Liver (tissue), 9 donors: ENCODE data around the gene CD7. TPM values are rescaled to one million over a fixed set of nuclear protein-coding genes. Genes with fewer than 3 reads are reported as not detected.
A peak's percentile ranks its signal among the peaks of the same experiment; 100 is the strongest.

Experiments used
- DNase-seq: peaks from one replicate; pipeline ENCODE4 v3.0.0-alpha.2; 2017; ENCODE audit warnings: low spot score
- H3K27ac ChIP-seq, 2 donors: one replicate each; pipeline ENCODE4 v1.7.0; 2013; ENCODE audit warnings: inconsistent platforms in 2 of 2, low read length in 2 of 2, control low read depth in 1 of 2, low read depth in 1 of 2, mild to moderate bottlenecking in 1 of 2
- H3K27me3 ChIP-seq, 4 donors: one replicate each; pipeline versions ENCODE4 v1.6.1 to v1.7.0; 2013; ENCODE audit warnings: low read length in 3 of 4, inconsistent platforms in 1 of 4, mild to moderate bottlenecking in 1 of 4, moderate library complexity in 1 of 4; ENCODE audit not compliant: control insufficient read depth in 4 of 4, insufficient read depth in 4 of 4
- H3K36me3 ChIP-seq, 4 donors: one replicate each; pipeline versions ENCODE4 v1.6.1 to v1.7.0; 2013; ENCODE audit warnings: low read length in 3 of 4, mild to moderate bottlenecking in 3 of 4, low read depth in 1 of 4, moderate library complexity in 1 of 4; ENCODE audit not compliant: control insufficient read depth in 4 of 4, insufficient read depth in 3 of 4
- H3K4me1 ChIP-seq, 4 donors: one replicate each; pipeline versions ENCODE4 v1.6.1 to v1.7.0; 2013; ENCODE audit warnings: low read length in 3 of 4, mild to moderate bottlenecking in 3 of 4, moderate library complexity in 1 of 4; ENCODE audit not compliant: control insufficient read depth in 4 of 4, insufficient read depth in 4 of 4
- H3K4me3 ChIP-seq, 3 donors: one replicate each; pipeline versions ENCODE4 v1.6.1 to v1.7.0; 2013; ENCODE audit warnings: low read length in 3 of 3, control low read depth in 1 of 3, low read depth in 1 of 3, mild to moderate bottlenecking in 1 of 3
- H3K9ac ChIP-seq, 2 donors: one replicate each; pipeline ENCODE4 v1.7.0; 2013; ENCODE audit warnings: low read length in 2 of 2, mild to moderate bottlenecking in 2 of 2, moderate library complexity in 2 of 2, control low read depth in 1 of 2, low read depth in 1 of 2
- H3K9me3 ChIP-seq, 4 donors: one replicate each; pipeline versions ENCODE4 v1.6.1 to v1.7.0; 2013; ENCODE audit warnings: low read length in 3 of 4; ENCODE audit not compliant: control insufficient read depth in 4 of 4
- EGR1 ChIP-seq, 2 donors: IDR thresholded peaks; 2 replicates each; pipeline ENCODE4 v1.6.1; 2016 to 2018; ENCODE audit warnings: antibody characterized with exemption in 2 of 2, low read depth in 2 of 2
- FOXA1 ChIP-seq: IDR thresholded peaks from 2 replicates; pipeline ENCODE4 v1.6.1; 2016; ENCODE audit warnings: antibody characterized with exemption
- FOXA2 ChIP-seq: IDR thresholded peaks from 2 replicates; pipeline ENCODE4 v1.6.1; 2016; ENCODE audit warnings: antibody characterized with exemption
- GABPA ChIP-seq, 2 donors: IDR thresholded peaks in 1 of 2; conservative IDR thresholded peaks in 1 of 2; 2 replicates each; pipeline ENCODE4 v1.6.1; 2016; ENCODE audit warnings: antibody characterized with exemption in 2 of 2, mild to moderate bottlenecking in 1 of 2, moderate library complexity in 1 of 2
- HNF4A ChIP-seq, 2 donors: conservative IDR thresholded peaks; 2 replicates each; pipeline ENCODE4 v1.6.1; 2016; ENCODE audit warnings: antibody characterized with exemption in 2 of 2, mild to moderate bottlenecking in 2 of 2
- HNF4G ChIP-seq: IDR thresholded peaks from 2 replicates; pipeline ENCODE4 v1.6.1; 2016; ENCODE audit warnings: antibody characterized with exemption
- JUND ChIP-seq, 2 donors: IDR thresholded peaks; 2 replicates each; pipeline ENCODE4 v1.6.1; 2016; ENCODE audit warnings: antibody characterized with exemption in 2 of 2
- NR2F2 ChIP-seq: IDR thresholded peaks from 2 replicates; pipeline ENCODE4 v1.6.1; 2016; ENCODE audit warnings: antibody characterized with exemption
- RAD21 ChIP-seq, 2 donors: IDR thresholded peaks; 2 replicates each; pipeline ENCODE4 v1.6.1; 2016; ENCODE audit warnings: antibody characterized with exemption in 2 of 2, mild to moderate bottlenecking in 2 of 2
- RXRA ChIP-seq, 2 donors: IDR thresholded peaks; 2 replicates each; pipeline ENCODE4 v1.6.1; 2017 to 2018; ENCODE audit warnings: antibody characterized with exemption in 2 of 2, mild to moderate bottlenecking in 1 of 2
- YY1 ChIP-seq: IDR thresholded peaks from 2 replicates; pipeline ENCODE4 v1.6.1; 2016; ENCODE audit warnings: antibody characterized with exemption, mild to moderate bottlenecking
- WGBS: extraction: QIAGEN DNeasy Blood & Tissue Kit; methylation state at CpG from one replicate; pipeline ENCODE4 v1.1.7; 2013; 5-methylcytosine and 5-hydroxymethylcytosine counted together
- polyA plus RNA-seq, 2 donors: library from polyadenylated mRNA; stranded (reverse) in 1 of 2; unstranded in 1 of 2; fragments of 200-250 nt in 1 of 2; fragments of >200 nt in 1 of 2; fragmentation: Nextera tagmentation in 1 of 2; extraction: Ambion mirVana in 1 of 2; gene quantifications; one replicate each; pipeline versions ENCODE4 v1.2.1 to v1.2.3, GENCODE V29; 2013 to 2015
- total RNA-seq, 2 donors: library from RNA; depleted of rRNA; stranded (reverse); fragments of >200 nt; gene quantifications; one replicate each; pipeline ENCODE4 v1.2.3, GENCODE V29; 2014
- TF ChIP-seq, protein P1 (sequence below): IDR thresholded peaks from 2 replicates; pipeline ENCODE4 v1.6.1; 2016; ENCODE audit warnings: antibody characterized with exemption
- TF ChIP-seq, protein P2 (sequence below): IDR thresholded peaks from 2 replicates; pipeline ENCODE4 v1.6.1; 2016; ENCODE audit warnings: antibody characterized with exemption
- TF ChIP-seq, protein P3 (sequence below): fragments of 150-350 bp; IDR thresholded peaks from 2 replicates; pipeline ENCODE4 v1.5.1; 2017; ENCODE audit warnings: improper control_type of control experiment, low read depth, low read length; ENCODE audit not compliant: missing input control
- donor health status: healthy.
- donor health status: healthy.
- donor health status: healthy.
- donor health status: healthy.
- donor health status: healthy.

CD7 gene
- 1 to 10 TPM; 1.4 to 1.5 TPM for total RNA-seq
- polyA plus RNA-seq: 1 to 10 TPM; 1.0 to 1.4 TPM

DNA sequence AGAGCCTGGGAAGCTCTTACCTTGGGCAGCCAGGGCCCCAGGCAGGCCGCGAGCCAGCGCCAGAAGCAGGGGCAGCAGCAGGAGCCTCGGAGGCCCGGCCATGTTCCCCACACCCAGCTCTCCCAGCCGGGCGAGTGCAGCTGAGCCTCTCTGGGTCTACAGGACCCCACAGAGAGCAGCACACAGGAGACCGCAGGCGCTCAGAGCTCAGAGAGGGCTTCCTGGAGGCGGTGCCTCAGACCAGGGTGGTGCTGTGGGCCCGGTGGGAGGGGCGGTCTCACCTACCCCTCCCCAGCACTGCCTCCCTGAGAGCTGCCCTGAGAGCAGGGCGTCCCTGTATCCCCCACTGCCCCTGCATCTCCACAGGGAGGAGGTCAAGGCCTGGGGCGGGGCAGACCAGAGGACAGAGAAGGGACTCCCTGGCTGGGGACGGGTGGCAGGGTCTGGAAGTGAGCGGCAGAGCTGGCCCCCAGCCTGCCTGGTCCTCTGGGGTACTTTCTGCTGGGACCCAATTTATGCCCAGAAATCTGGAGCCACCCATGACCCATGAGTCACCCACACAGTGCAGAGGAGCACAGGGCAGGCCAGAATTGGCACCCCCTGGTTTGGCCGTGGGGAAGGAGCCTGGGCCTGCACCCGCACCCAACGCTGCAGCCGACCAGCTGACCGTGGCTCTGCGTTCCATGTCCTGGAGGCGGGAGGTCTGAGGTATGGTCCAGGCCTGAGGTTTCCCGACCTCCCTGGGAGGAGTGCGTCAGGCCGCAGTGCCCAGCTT is at the start of gene CD7:
Gene CD7, minus strand, starts transcription at position 215 of the 775 bp plus-strand sequence. Its CDS starts 113 bp downstream, at position 102.
- Histone ChIP-seq H3K9ac (no peak within 1 kb of the TSS), H3K9me3 (no peaks in the 10 kb centered on the region), H3K4me1 (peaks cover 4 to 13% (median 8%) of the 10 kb centered on the region in 4 donors), H3K27ac (no peak within 1 kb of the TSS), H3K4me3 (peak within 1 kb of the TSS in 1 of 3 donors; percentile 2), H3K36me3 (peaks cover 0 to 1% (median 0%) of the 10 kb centered on the region in 4 donors), H3K27me3 (no peaks in the 10 kb centered on the region)
- WGBS: 86% methylated on average over 26 of the region's 26 CpGs
- DNase-seq: no peak
- TF ChIP-seq FOXA1 (no peak), JUND (IDR thresholded peaks at IDR 0.05) (no peak)

DNA sequence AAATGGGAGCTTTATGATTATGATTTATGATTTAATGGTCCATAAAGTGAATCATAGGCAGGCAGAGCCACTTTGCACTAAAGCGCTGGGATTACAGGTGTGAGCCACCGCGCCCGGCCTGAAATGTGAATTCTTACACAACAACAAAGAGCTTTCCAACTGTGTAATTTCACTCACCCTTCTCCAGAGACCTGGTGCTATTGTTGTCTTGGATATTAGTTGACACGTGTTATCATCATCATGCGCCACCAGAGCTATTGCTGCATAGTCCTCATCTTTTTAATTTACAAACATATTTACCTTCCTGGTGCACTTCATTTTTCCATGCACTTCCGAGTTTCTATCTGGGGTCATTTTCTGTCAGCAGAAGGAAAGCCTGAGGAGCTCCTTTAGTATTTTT is 49.3 kb upstream of the CD7 start:
- Histone ChIP-seq H3K4me3 (no peak overlapping the region), H3K9me3 (no peaks in the 10 kb centered on the region), H3K4me1 (peaks cover 5 to 16% (median 10%) of the 10 kb centered on the region in 4 donors), H3K36me3 (no peaks in the 10 kb centered on the region), H3K27me3 (peaks cover 0 to 4% (median 1%) of the 10 kb centered on the region in 4 donors), H3K27ac (no peak overlapping the region), H3K9ac (no peak overlapping the region)
- no peak for TF ChIP-seq EGR1 (IDR thresholded peaks at IDR 0.05; ENCODE audit: low read depth in 2 of 2)
- no peak for TF ChIP-seq YY1
- TF ChIP-seq HNF4A (conservative IDR thresholded peaks at IDR 0.05): no peak
- no peak for TF ChIP-seq RXRA (IDR thresholded peaks at IDR 0.05)
- no peak for TF ChIP-seq GABPA (IDR thresholded peaks at IDR 0.05 in 1 of 2, conservative IDR thresholded peaks at IDR 0.05 in 1 of 2)
- TF ChIP-seq FOXA1: no peak
- TF ChIP-seq, protein P1, sequence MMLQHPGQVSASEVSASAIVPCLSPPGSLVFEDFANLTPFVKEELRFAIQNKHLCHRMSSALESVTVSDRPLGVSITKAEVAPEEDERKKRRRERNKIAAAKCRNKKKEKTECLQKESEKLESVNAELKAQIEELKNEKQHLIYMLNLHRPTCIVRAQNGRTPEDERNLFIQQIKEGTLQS: no peak
- TF ChIP-seq RAD21 (IDR thresholded peaks at IDR 0.05): no peak
- no peak for TF ChIP-seq JUND (IDR thresholded peaks at IDR 0.05)
- TF ChIP-seq, protein P2, sequence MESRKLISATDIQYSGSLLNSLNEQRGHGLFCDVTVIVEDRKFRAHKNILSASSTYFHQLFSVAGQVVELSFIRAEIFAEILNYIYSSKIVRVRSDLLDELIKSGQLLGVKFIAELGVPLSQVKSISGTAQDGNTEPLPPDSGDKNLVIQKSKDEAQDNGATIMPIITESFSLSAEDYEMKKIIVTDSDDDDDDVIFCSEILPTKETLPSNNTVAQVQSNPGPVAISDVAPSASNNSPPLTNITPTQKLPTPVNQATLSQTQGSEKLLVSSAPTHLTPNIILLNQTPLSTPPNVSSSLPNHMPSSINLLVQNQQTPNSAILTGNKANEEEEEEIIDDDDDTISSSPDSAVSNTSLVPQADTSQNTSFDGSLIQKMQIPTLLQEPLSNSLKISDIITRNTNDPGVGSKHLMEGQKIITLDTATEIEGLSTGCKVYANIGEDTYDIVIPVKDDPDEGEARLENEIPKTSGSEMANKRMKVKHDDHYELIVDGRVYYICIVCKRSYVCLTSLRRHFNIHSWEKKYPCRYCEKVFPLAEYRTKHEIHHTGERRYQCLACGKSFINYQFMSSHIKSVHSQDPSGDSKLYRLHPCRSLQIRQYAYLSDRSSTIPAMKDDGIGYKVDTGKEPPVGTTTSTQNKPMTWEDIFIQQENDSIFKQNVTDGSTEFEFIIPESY: no peak
- no peak for TF ChIP-seq NR2F2
- TF ChIP-seq HNF4G: no peak
- DNase-seq: no peak
- 84% methylated on average over 7 of the region's 7 CpGs for WGBS

DNA sequence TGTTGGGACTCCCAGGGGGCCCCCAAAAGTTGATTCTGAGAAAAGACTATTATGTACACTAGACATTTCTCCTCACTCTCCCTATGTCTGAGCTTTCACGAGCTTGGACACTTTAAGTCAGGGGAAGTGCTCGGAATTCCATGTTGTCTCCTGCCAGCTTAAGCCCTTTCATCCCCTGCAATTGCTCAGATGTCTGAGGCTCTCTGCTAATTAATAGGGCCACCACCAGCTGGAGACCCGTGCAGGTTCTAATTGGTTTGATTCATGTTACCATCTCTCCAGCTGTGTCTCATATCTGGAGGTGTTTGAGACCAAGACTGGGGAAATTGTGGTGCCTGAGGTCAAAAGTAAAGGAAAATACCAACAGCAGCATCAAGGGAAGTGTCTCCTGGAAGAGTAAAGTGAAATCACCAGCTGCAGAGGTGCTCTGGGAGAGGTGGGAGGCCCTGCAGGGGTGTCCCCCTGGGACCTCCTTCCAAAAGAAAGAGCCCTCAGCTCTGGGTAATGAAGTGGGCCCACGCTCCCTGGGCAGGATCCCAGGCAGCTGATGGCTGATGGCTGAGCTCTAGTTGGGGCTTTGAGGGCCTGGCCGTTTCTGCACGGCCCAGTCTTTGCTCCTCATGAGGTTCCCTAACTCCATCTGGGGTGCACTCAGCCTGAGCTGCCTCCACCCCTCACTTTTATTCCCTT is 48.3 kb upstream of the CD7 start:
- H3K27ac ChIP-seq: no peak overlapping the region
- TF ChIP-seq HNF4A (conservative IDR thresholded peaks at IDR 0.05) (no peak), JUND (IDR thresholded peaks at IDR 0.05) (no peak), HNF4G (no peak), GABPA (IDR thresholded peaks at IDR 0.05 in 1 of 2, conservative IDR thresholded peaks at IDR 0.05 in 1 of 2) (no peak), YY1 (no peak), FOXA1 (no peak), FOXA2 (no peak)
- TF ChIP-seq, protein P3, sequence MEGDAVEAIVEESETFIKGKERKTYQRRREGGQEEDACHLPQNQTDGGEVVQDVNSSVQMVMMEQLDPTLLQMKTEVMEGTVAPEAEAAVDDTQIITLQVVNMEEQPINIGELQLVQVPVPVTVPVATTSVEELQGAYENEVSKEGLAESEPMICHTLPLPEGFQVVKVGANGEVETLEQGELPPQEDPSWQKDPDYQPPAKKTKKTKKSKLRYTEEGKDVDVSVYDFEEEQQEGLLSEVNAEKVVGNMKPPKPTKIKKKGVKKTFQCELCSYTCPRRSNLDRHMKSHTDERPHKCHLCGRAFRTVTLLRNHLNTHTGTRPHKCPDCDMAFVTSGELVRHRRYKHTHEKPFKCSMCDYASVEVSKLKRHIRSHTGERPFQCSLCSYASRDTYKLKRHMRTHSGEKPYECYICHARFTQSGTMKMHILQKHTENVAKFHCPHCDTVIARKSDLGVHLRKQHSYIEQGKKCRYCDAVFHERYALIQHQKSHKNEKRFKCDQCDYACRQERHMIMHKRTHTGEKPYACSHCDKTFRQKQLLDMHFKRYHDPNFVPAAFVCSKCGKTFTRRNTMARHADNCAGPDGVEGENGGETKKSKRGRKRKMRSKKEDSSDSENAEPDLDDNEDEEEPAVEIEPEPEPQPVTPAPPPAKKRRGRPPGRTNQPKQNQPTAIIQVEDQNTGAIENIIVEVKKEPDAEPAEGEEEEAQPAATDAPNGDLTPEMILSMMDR: no peak
- TF ChIP-seq, protein P2: no peak
- TF ChIP-seq, protein P1: no peak
- H3K4me1 ChIP-seq: peaks cover 2 to 6% (median 4%) of the 10 kb centered on the region in 4 donors
- WGBS: 81% methylated on average over 6 of the region's 6 CpGs
- H3K36me3 ChIP-seq: no peaks in the 10 kb centered on the region
- no peak overlapping the region for H3K9ac ChIP-seq
- no peaks in the 10 kb centered on the region for H3K9me3 ChIP-seq
- no peak for DNase-seq
- H3K4me3 ChIP-seq: no peak overlapping the region
- H3K27me3 ChIP-seq: no peaks in the 10 kb centered on the region
